NCI-H446 (cell line): ENCODE results near the gene TSPEAR.

Experiments used
- DNase-seq, 2 experiments: peaks; one replicate each; lab custom pipeline; 2025; lab: John Stamatoyannopoulos, UW

TSPEAR gene

GRCh38 chr21:44462086-44462833 lies 249.1 kb downstream of the TSPEAR start:
- no peak for DNase-seq

GRCh38 chr21:44461464-44462001 lies 249.8 kb downstream of the TSPEAR start:
- no peak for DNase-seq

- DNase-seq = no peak
Measured at GRCh38 chr21:44461005-44461404, 250.4 kb downstream of the TSPEAR start.

- DNase-seq = no peak
Measured at GRCh38 chr21:44460441-44460755, 251.0 kb downstream of the TSPEAR start.

GRCh38 chr21:44459712-44460440 lies 251.5 kb downstream of the TSPEAR start:
- DNase-seq = no peak

GRCh38 chr21:44458971-44459711 lies 252.2 kb downstream of the TSPEAR start:
- no peak for DNase-seq

GRCh38 chr21:44456915-44457736 lies 254.2 kb downstream of the TSPEAR start:
- no peak for DNase-seq

- DNase-seq = no peak
Measured at GRCh38 chr21:44456214-44456914, 255.0 kb downstream of the TSPEAR start.

GRCh38 chr21:44455524-44456213 lies 255.7 kb downstream of the TSPEAR start:
- no peak for DNase-seq

GRCh38 chr21:44454747-44455523 lies 256.4 kb downstream of the TSPEAR start, which contains the start of gene LRRC3:
Gene LRRC3, plus strand, starts transcription at chr21:44455510. Its CDS starts 1,135 bp downstream, at chr21:44456645.
- DNase-seq = no peak

GRCh38 chr21:44454058-44454457 lies 257.3 kb downstream of the TSPEAR start:
- no peak for DNase-seq

GRCh38 chr21:44453120-44453519 lies 258.3 kb downstream of the TSPEAR start:
- DNase-seq = no peak

- no peak for DNase-seq
Measured at GRCh38 chr21:44450999-44451398, 260.4 kb downstream of the TSPEAR start.

GRCh38 chr21:44450402-44450801 lies 261.0 kb downstream of the TSPEAR start:
- no peak for DNase-seq

- no peak for DNase-seq
Measured at GRCh38 chr21:44449473-44450363, 261.7 kb downstream of the TSPEAR start.

- no peak for DNase-seq
Measured at GRCh38 chr21:44448651-44449131, 262.7 kb downstream of the TSPEAR start.
